GM06990 (cell line): ENCODE data around the gene MAP2.
A peak's percentile ranks its signal among the peaks of the same experiment; 100 is the strongest.

ENCODE experiments used
- DNase-seq: peaks from one replicate; pipeline ENCODE4 v3.0.0-alpha.2; 2011; ENCODE audit not compliant: insufficient read length; ENCODE audit errors: extremely low read depth
- H3K27me3 ChIP-seq: replicated peaks from 2 replicates; pipeline ENCODE4 v1.6.0; 2011; ENCODE audit warnings: low read length; ENCODE audit not compliant: control insufficient read depth, insufficient read depth
- H3K36me3 ChIP-seq: 2 replicates; pipeline ENCODE4 v1.5.1; 2011; ENCODE audit warnings: low read length; ENCODE audit not compliant: control insufficient read depth, insufficient read depth
- H3K4me3 ChIP-seq: replicated peaks from 2 replicates; pipeline ENCODE4 v1.5.1; 2011; ENCODE audit warnings: low read depth, mild to moderate bottlenecking, control low read depth, low read length
- TF ChIP-seq, protein P1 (sequence below): IDR thresholded peaks from 2 replicates; pipeline ENCODE4 v1.5.1; 2011; ENCODE audit warnings: low read length, control low read depth, mild to moderate bottlenecking, inconsistent platforms; ENCODE audit not compliant: insufficient read depth, poor library complexity, severe bottlenecking

Gene MAP2

GRCh38 chr2:209579230-209579749 is 155.4 kb downstream of the MAP2 start:
- TF ChIP-seq, protein P1, sequence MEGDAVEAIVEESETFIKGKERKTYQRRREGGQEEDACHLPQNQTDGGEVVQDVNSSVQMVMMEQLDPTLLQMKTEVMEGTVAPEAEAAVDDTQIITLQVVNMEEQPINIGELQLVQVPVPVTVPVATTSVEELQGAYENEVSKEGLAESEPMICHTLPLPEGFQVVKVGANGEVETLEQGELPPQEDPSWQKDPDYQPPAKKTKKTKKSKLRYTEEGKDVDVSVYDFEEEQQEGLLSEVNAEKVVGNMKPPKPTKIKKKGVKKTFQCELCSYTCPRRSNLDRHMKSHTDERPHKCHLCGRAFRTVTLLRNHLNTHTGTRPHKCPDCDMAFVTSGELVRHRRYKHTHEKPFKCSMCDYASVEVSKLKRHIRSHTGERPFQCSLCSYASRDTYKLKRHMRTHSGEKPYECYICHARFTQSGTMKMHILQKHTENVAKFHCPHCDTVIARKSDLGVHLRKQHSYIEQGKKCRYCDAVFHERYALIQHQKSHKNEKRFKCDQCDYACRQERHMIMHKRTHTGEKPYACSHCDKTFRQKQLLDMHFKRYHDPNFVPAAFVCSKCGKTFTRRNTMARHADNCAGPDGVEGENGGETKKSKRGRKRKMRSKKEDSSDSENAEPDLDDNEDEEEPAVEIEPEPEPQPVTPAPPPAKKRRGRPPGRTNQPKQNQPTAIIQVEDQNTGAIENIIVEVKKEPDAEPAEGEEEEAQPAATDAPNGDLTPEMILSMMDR, result no peak
- no peak for DNase-seq
- Histone ChIP-seq H3K4me3 (0 out of 2 replicates have a peak overlapping the region, but pooled peaks have one; percentile 20), H3K36me3 (no peaks in the 10 kb centered on the region), H3K27me3 (no peaks in the 10 kb centered on the region)

- H3K27me3 ChIP-seq, result no peaks in the 10 kb centered on the region
- no peak for DNase-seq
- H3K36me3 ChIP-seq, result no peaks in the 10 kb centered on the region
- no peak overlapping the region for H3K4me3 ChIP-seq
- TF ChIP-seq, protein P1, result no peak
These were observed 157.2 kb downstream of the MAP2 start for GRCh38 chr2:209581040-209581439.

- Histone ChIP-seq H3K36me3 (no peaks in the 10 kb centered on the region), H3K27me3 (no peaks in the 10 kb centered on the region), H3K4me3 (no peak overlapping the region)
- no peak for DNase-seq
- TF ChIP-seq, protein P1, result no peak
These were observed 158.4 kb downstream of the MAP2 start for GRCh38 chr2:209582281-209582680.

DNA sequence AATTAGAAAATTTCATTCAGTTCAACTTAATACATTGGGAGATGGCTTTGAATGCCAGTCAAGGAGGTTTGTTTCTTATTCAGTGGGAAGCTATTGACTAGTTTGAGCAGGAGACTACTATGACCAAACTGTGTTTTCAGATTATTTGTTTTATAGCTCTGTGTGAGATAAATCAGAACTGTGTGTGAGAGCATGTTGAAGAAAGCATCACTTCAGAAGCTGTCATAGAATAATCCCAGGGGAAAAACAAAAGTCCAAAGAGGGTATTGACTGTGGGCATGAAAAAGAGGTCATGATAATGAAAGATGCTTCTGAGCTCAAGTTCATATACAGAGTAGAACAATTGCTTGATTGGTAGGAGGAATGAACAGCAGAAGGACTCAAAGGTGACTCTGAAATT is 160.6 kb downstream of the MAP2 start:
- TF ChIP-seq, protein P1, result no peak
- Histone ChIP-seq H3K27me3 (no peaks in the 10 kb centered on the region), H3K4me3 (no peak overlapping the region), H3K36me3 (no peaks in the 10 kb centered on the region)
- no peak for DNase-seq

DNA sequence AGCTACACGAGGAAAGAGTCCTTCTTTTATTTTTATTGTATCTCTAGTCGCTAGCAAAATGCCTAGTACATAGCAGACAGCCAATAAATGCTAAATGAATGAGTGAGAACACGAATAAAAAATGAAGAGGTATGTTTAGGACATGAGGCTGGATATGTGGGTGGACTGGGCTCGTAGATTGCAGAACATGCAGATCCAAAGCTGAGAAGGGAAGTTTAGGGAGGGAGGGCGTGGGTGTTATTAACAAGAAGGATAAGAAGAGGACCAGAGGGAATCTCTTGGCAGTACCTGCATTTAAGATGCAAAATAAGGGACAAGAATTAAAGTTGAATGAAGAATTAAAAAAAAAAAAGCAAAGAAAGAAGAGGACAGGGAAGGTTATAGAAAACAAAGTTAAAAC is 161.1 kb downstream of the MAP2 start:
- Histone ChIP-seq H3K27me3 (no peaks in the 10 kb centered on the region), H3K4me3 (no peak overlapping the region), H3K36me3 (no peaks in the 10 kb centered on the region)
- TF ChIP-seq, protein P1, result no peak
- DNase-seq, result no peak

DNA sequence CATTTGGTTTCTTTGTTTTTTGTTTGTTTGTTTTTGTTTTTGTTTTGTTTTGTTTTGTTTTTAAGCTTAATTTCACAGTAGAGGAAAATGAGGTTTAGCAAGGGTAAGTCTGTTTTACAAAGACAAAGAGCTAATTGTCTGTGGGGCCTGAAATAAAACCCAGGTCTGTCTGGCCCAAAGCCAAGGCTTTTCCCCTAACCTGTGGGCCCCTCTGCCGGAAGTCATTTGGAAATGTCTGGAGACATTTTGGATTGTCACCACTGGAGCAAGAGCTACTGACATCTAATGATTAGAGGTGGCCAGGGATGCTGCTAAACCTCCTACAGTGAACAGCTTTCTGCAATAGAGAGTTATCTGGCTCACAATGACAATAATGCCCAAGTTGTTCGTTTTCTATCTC is 167.2 kb downstream of the MAP2 start:
- H3K36me3 ChIP-seq, result no peaks in the 10 kb centered on the region
- no peak overlapping the region for H3K4me3 ChIP-seq
- DNase-seq, result no peak
- TF ChIP-seq, protein P1, result no peak
- no peaks in the 10 kb centered on the region for H3K27me3 ChIP-seq
